ENCODE results near the gene LYSMD4.

The LYSMD4 gene

GRCh38 chr15:99696096-99696495 is 37.1 kb downstream of the LYSMD4 start:
- no peak overlapping the region for H3K4me3 ChIP-seq (ENCODE audit: control insufficient read depth, low read depth, low read length)
- DNase-seq (ENCODE audit: low read depth), result no peak
- TF ChIP-seq CTCF (conservative IDR thresholded peaks at IDR 0.05; ENCODE audit: control insufficient read depth, insufficient read depth, low read depth, low read length), result no peak

GRCh38 chr15:99692825-99693224 is 40.4 kb downstream of the LYSMD4 start:
- no peak for TF ChIP-seq CTCF (conservative IDR thresholded peaks at IDR 0.05; ENCODE audit: control insufficient read depth, insufficient read depth, low read depth, low read length)
- no peak for DNase-seq (ENCODE audit: low read depth)
- no peak overlapping the region for H3K4me3 ChIP-seq (ENCODE audit: control insufficient read depth, low read depth, low read length)

- no peak overlapping the region for H3K4me3 ChIP-seq (ENCODE audit: control insufficient read depth, low read depth, low read length)
- DNase-seq (ENCODE audit: low read depth), result no peak
- no peak for TF ChIP-seq CTCF (conservative IDR thresholded peaks at IDR 0.05; ENCODE audit: control insufficient read depth, insufficient read depth, low read depth, low read length)
These were observed 46.9 kb downstream of the LYSMD4 start for GRCh38 chr15:99686290-99686689.

- TF ChIP-seq CTCF (conservative IDR thresholded peaks at IDR 0.05; ENCODE audit: control insufficient read depth, insufficient read depth, low read depth, low read length), result no peak
- no peak overlapping the region for H3K4me3 ChIP-seq (ENCODE audit: control insufficient read depth, low read depth, low read length)
- DNase-seq (ENCODE audit: low read depth), result peak; percentile 18
These were observed 50.1 kb downstream of the LYSMD4 start for GRCh38 chr15:99683000-99683670.

- no peak for TF ChIP-seq CTCF (conservative IDR thresholded peaks at IDR 0.05; ENCODE audit: control insufficient read depth, insufficient read depth, low read depth, low read length)
- peak; percentile 93 for DNase-seq (ENCODE audit: low read depth)
- no peak overlapping the region for H3K4me3 ChIP-seq (ENCODE audit: control insufficient read depth, low read depth, low read length)
These were observed 50.8 kb downstream of the LYSMD4 start for GRCh38 chr15:99682455-99682854.

- no peak overlapping the region for H3K4me3 ChIP-seq (ENCODE audit: control insufficient read depth, low read depth, low read length)
- no peak for TF ChIP-seq CTCF (conservative IDR thresholded peaks at IDR 0.05; ENCODE audit: control insufficient read depth, insufficient read depth, low read depth, low read length)
- peak; percentile 8 for DNase-seq (ENCODE audit: low read depth)
These were observed 51.2 kb downstream of the LYSMD4 start for GRCh38 chr15:99681990-99682389.

GRCh38 chr15:99680276-99680675 is 53.0 kb downstream of the LYSMD4 start:
- no peak for TF ChIP-seq CTCF (conservative IDR thresholded peaks at IDR 0.05; ENCODE audit: control insufficient read depth, insufficient read depth, low read depth, low read length)
- no peak overlapping the region for H3K4me3 ChIP-seq (ENCODE audit: control insufficient read depth, low read depth, low read length)
- DNase-seq (ENCODE audit: low read depth), result no peak

Data from fibroblast of mammary gland (primary cell).